Activated T-cell treated with anti-CD3 and anti-CD28 coated beads for 48 hours (primary cell): Measurements from ENCODE around the gene KMT5B.

Experiments used
- DNase-seq: peaks from one replicate; pipeline ENCODE4 v3.0.0-alpha.2; 2020; ENCODE audit warnings: low read depth

The KMT5B gene

GRCh38 chr11:68117853-68118470 lies 95.1 kb downstream of the KMT5B start:
- DNase-seq: no peak

GRCh38 chr11:68116974-68117373 lies 96.1 kb downstream of the KMT5B start:
- DNase-seq: no peak

GRCh38 chr11:68116126-68116525 lies 97.0 kb downstream of the KMT5B start:
- DNase-seq: no peak

GRCh38 chr11:68115285-68115684 lies 97.8 kb downstream of the KMT5B start:
- no peak for DNase-seq

- DNase-seq: no peak
Measured at GRCh38 chr11:68113986-68114385, 99.1 kb downstream of the KMT5B start.

GRCh38 chr11:68107689-68108088 lies 105.4 kb downstream of the KMT5B start:
- DNase-seq: no peak

- no peak for DNase-seq
Measured at GRCh38 chr11:68106165-68106940, 106.7 kb downstream of the KMT5B start.
